Mesendoderm (in vitro differentiated cells): ENCODE data around the gene DENND4C.
"Not testable (repeated sequence)": the region's sequence is repeated elsewhere in the genome, so short reads cannot be mapped to it uniquely, and the experiment has no call there.

Experiments used
- DNase-seq: peaks from one replicate; pipeline ENCODE4 v3.0.0; 2013
- H2AK5ac ChIP-seq: 2 replicates; pipeline ENCODE4 v1.6.1; 2013; ENCODE audit warnings: low read length, inconsistent platforms
- H2BK120ac ChIP-seq: 2 replicates; pipeline ENCODE4 v1.6.1; 2013; ENCODE audit warnings: low read depth, mild to moderate bottlenecking, low read length, moderate library complexity, mixed read lengths
- H2BK15ac ChIP-seq: replicated peaks from 2 replicates; pipeline ENCODE4 v1.6.1; 2013; ENCODE audit warnings: low read depth, mild to moderate bottlenecking, moderate library complexity
- H2BK5ac ChIP-seq: 2 replicates; pipeline ENCODE4 v1.6.1; 2013; ENCODE audit warnings: low read length, inconsistent platforms
- H3K18ac ChIP-seq: 2 replicates; pipeline ENCODE4 v1.6.1; 2013; ENCODE audit warnings: mild to moderate bottlenecking, low read length, mixed read lengths
- H3K23ac ChIP-seq: one replicate; pipeline ENCODE4 v1.6.1; 2013; ENCODE audit warnings: low read length
- H3K27ac ChIP-seq: 2 replicates; pipeline ENCODE4 v1.5.1; 2013; ENCODE audit warnings: low read depth, mild to moderate bottlenecking, inconsistent platforms, low read length, moderate library complexity
- H3K27me3 ChIP-seq: 2 replicates; pipeline ENCODE4 v1.6.1; 2013; ENCODE audit warnings: low read length, control low read depth, mild to moderate bottlenecking, inconsistent platforms; ENCODE audit not compliant: insufficient read depth, poor library complexity
- H3K36me3 ChIP-seq: 2 replicates; pipeline ENCODE4 v1.6.1; 2013; ENCODE audit warnings: low read length, inconsistent platforms; ENCODE audit not compliant: control insufficient read depth, insufficient read depth
- H3K4ac ChIP-seq: one replicate; pipeline ENCODE4 v1.6.1; 2013; ENCODE audit warnings: low read depth, mild to moderate bottlenecking, low read length, moderate library complexity
- H3K4me1 ChIP-seq: 2 replicates; pipeline ENCODE4 v1.6.1; 2013; ENCODE audit warnings: low read depth, low read length, inconsistent platforms; ENCODE audit not compliant: control insufficient read depth
- H3K4me2 ChIP-seq: 2 replicates; pipeline ENCODE4 v1.6.1; 2013; ENCODE audit warnings: low read length
- H3K4me3 ChIP-seq: 2 replicates; pipeline ENCODE4 v1.5.1; 2013; ENCODE audit warnings: mild to moderate bottlenecking, low read length
- H3K56ac ChIP-seq: one replicate; pipeline ENCODE4 v1.6.1; 2013; ENCODE audit warnings: low read length
- H3K79me1 ChIP-seq: 2 replicates; pipeline ENCODE4 v1.6.1; 2013; ENCODE audit warnings: low read length, inconsistent platforms
- H3K79me2 ChIP-seq: 2 replicates; pipeline ENCODE4 v1.6.1; 2013; ENCODE audit warnings: mild to moderate bottlenecking, low read length; ENCODE audit not compliant: control insufficient read depth, insufficient read depth
- H3K9ac ChIP-seq: 2 replicates; pipeline ENCODE4 v1.6.1; 2013; ENCODE audit warnings: low read length, inconsistent platforms
- H4K5ac ChIP-seq: one replicate; pipeline ENCODE4 v1.6.1; 2013; ENCODE audit warnings: low read length
- H4K8ac ChIP-seq: one replicate; pipeline ENCODE4 v1.6.1; 2013; ENCODE audit warnings: low read depth, mild to moderate bottlenecking, control low read depth, low read length, moderate library complexity
- WGBS: extraction: QIAGEN DNeasy Blood & Tissue Kit; methylation state at CpG from one replicate; pipeline ENCODE4 v1.1.7; 2013; ENCODE audit warnings: low lambda C conversion rate, missing lambda C conversion rate; ENCODE audit not compliant: insufficient coverage; ENCODE audit errors: extremely low coverage; 5-methylcytosine and 5-hydroxymethylcytosine counted together

Gene DENND4C

DNA sequence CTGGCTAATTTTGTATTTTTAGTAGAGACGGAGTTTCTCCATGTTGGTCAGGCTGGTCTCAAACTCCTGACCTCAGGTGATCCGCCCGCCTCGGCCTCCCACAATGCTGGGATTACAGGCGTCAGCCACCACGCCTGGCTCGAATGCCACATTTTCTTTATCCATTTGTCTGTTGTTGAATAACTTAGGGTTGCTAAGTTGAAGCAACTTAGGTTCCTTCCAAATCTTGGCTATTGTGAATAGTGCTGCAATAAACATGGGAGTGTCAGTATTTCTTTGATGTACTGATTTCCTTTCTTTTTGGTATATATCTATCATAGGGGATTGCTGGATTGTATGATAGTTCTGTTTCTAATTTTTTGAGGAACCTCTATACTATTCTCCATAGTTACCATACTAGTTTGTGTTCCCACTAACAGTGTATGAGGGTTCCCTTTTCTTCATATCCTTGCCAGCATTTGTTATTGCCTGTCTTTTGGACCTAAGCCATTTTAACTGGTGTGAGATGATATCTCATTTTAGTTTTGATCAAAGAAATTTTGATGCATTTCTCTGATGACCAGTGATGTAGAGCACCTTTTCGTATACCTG, 29.3 kb downstream of the DENND4C start:
- not testable (repeated sequence) for H4K8ac ChIP-seq, H4K5ac ChIP-seq, H3K27me3 ChIP-seq, H2BK15ac ChIP-seq, H3K4me2 ChIP-seq, H2AK5ac ChIP-seq, H3K56ac ChIP-seq, H3K18ac ChIP-seq, H3K23ac ChIP-seq, H3K4me3 ChIP-seq, H3K36me3 ChIP-seq, DNase-seq, H3K4me1 ChIP-seq, H2BK120ac ChIP-seq, H2BK5ac ChIP-seq, H3K4ac ChIP-seq, H3K79me1 ChIP-seq, H3K79me2 ChIP-seq, H3K27ac ChIP-seq, H3K9ac ChIP-seq
- no CpG with 5 or more reads among the region's 8 CpGs for WGBS

GRCh38 chr9:19265602-19266001, 35.1 kb downstream of the DENND4C start:
- not testable (repeated sequence) for H3K4me1 ChIP-seq, H3K27ac ChIP-seq, H2BK120ac ChIP-seq, H3K79me2 ChIP-seq, H4K8ac ChIP-seq, H4K5ac ChIP-seq, DNase-seq, H3K4me2 ChIP-seq, H3K4ac ChIP-seq, H3K23ac ChIP-seq, H3K4me3 ChIP-seq, H2BK5ac ChIP-seq, H3K56ac ChIP-seq, H3K79me1 ChIP-seq, H3K36me3 ChIP-seq, H2AK5ac ChIP-seq, H3K27me3 ChIP-seq, H3K18ac ChIP-seq, H3K9ac ChIP-seq, H2BK15ac ChIP-seq
- no CpG with 5 or more reads among the region's 4 CpGs for WGBS

DNA sequence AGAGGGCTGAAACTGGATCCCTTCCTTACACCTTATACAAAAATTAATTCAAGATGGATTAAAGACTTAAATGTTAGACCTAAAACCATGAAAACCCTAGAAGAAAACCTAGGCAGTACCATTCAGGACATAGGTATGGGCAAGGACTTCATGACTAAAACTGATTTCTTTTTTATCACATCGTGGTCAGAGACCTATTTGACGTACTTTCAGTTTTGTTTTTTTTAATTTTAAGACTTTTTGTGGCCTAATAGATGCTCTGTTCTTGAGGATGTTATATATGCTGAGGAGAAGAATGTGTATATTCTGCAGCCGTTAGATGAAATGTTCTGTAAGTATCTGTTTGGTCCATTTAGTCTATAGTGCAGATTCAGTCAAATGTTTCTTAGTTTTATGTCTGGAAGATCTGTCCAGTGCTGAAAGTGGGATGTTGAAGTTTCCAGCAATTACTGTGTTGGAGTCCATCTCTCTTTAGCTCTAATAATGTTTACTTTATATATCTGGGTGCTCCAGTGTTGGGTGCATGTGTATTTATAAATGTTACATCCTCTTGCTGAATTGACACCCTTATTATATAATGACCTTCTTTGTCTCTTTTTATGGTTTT, 36.4 kb downstream of the DENND4C start:
- not testable (repeated sequence) for H2BK5ac ChIP-seq, H3K56ac ChIP-seq
- no CpG with 5 or more reads among the region's 3 CpGs for WGBS

DNA sequence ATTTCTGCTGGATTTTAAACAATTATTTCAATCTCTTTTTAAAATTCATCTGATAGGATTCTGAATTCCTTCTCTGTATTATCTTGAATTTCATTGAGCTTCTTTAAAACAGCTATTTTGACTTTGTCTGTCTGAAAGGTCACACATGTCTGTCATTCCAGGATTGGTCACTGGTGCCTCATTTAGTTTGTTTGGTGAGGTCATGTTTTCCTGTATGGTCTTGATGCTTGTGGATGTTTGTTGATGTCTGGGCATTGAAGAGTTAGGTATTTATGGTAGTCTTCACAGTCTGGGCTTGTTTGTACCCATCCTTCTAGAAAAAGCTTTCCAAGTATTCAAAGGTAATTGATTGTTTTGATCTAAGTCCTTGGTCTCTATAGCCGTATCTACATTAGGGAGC, 39.1 kb downstream of the DENND4C start:
- Histone ChIP-seq H3K4me1 (no peaks in the 10 kb centered on the region), H2BK120ac (no peak overlapping the region), H3K79me1 (peaks cover 4% of the 10 kb centered on the region), H3K27me3 (no peaks in the 10 kb centered on the region), H3K36me3 (no peaks in the 10 kb centered on the region), H3K56ac (no peak overlapping the region), H2BK15ac (no peak overlapping the region), H3K23ac (no peak overlapping the region), H2AK5ac (no peak overlapping the region), H3K18ac (no peak overlapping the region), H3K4me3 (no peak overlapping the region), H3K79me2 (peaks cover 5% of the 10 kb centered on the region), H3K4me2 (no peak overlapping the region), H4K5ac (no peak overlapping the region), H2BK5ac (no peak overlapping the region), H3K9ac (no peak overlapping the region), H3K4ac (no peak overlapping the region), H4K8ac (no peak overlapping the region), H3K27ac (no peak overlapping the region)
- no peak for DNase-seq
- no CpG with 5 or more reads among the region's 1 CpG for WGBS

More for the DNA sequence above, 36.4 kb downstream of the DENND4C start:
- not testable (repeated sequence) for H3K9ac ChIP-seq, H2AK5ac ChIP-seq, H4K5ac ChIP-seq, H3K4me1 ChIP-seq, H3K27ac ChIP-seq, H2BK15ac ChIP-seq, H3K79me1 ChIP-seq, DNase-seq, H2BK120ac ChIP-seq, H4K8ac ChIP-seq, H3K4me2 ChIP-seq, H3K36me3 ChIP-seq, H3K27me3 ChIP-seq, H3K4me3 ChIP-seq, H3K18ac ChIP-seq, H3K79me2 ChIP-seq, H3K23ac ChIP-seq, H3K4ac ChIP-seq

- Histone ChIP-seq H3K79me1 (peaks cover 4% of the 10 kb centered on the region), H3K4me1 (no peaks in the 10 kb centered on the region)
- whole genome bisulfite sequencing: no CpG with 5 or more reads among the region's 1 CpG
Measured at GRCh38 chr9:19270421-19270949, 40.0 kb downstream of the DENND4C start.

More at GRCh38 chr9:19270421-19270949, 40.0 kb downstream of the DENND4C start:
- H2BK120ac ChIP-seq: no peak overlapping the region
- no peak overlapping the region for H3K27ac ChIP-seq
- no peak overlapping the region for H3K4me3 ChIP-seq
- no peak overlapping the region for H2BK15ac ChIP-seq
- H3K18ac ChIP-seq: no peak overlapping the region
- no peak for DNase-seq
- H2BK5ac ChIP-seq: no peak overlapping the region
- H3K36me3 ChIP-seq: no peaks in the 10 kb centered on the region
- no peak overlapping the region for H3K23ac ChIP-seq
- H3K4ac ChIP-seq: no peak overlapping the region
- no peak overlapping the region for H4K8ac ChIP-seq
- H3K56ac ChIP-seq: no peak overlapping the region
- H3K9ac ChIP-seq: no peak overlapping the region
- no peak overlapping the region for H2AK5ac ChIP-seq
- H3K79me2 ChIP-seq: peaks cover 3% of the 10 kb centered on the region
- no peak overlapping the region for H3K4me2 ChIP-seq
- no peak overlapping the region for H4K5ac ChIP-seq
- H3K27me3 ChIP-seq: no peaks in the 10 kb centered on the region
